Activated T-cell treated with anti-CD3 and anti-CD28 coated beads, Interleukin-2, amount 50 U/mL, for 48 hours (primary cell): ENCODE results near the gene RBM20.

Experiments
- DNase-seq, 2 experiments: peaks; one replicate each; pipeline ENCODE4 v3.0.0-alpha.2; 2020

Gene RBM20

DNA sequence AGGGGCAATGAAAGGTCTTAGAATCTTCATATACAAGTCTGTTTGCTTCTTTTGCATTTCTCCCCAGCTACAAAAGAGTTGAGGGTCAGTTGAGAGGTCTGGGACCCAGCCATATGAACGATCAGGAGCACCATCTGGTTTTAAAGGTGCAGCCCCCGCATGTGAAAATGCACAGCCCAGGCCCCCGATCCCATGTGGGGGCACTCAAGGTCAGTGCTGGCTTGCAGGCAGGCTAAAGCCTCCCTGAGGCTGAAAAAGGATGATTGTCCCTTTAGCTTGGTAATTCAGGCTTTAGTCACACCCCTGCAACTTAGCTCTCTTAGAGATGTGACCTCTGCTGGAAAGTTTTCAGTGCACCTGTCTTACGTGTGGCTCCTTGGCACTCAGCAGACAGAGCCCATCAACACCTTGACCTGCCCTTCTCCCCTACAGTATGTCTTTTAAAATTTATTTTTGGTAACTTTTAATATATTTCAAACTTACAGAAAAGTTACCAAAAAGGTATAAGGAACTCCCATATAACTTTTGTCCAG is 147.5 kb downstream of the RBM20 start:
- DNase-seq, result no peak

DNA sequence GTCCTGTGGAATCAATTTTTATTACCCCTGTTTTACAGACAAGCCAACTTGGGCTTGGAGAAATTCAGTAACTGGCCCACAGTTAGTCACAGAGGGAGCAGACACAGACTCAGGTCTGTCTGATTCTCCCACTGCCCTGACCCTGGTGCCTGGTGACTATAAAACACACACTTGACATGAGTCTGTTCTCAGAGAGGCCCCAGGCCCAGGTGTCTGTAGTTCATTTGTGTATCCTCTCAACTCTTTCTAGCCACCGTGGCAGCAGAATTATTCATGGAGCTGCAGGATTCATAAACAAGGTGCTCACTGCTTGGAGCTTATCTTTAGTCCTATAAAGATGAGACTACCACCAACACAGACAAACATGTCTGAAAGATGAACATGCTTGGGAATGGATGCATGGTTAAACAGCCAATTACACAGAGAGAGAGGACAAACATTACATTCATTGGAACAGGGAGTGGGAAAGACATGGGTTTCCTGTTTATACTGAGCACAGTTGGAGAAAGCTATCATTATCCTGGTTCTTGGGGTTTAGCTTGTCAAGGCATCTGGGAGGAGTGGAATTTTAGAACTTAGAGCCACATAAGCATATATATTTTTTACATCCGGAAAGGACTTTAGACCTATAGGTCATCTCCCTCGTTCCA is 148.5 kb downstream of the RBM20 start:
- DNase-seq, result no peak

DNA sequence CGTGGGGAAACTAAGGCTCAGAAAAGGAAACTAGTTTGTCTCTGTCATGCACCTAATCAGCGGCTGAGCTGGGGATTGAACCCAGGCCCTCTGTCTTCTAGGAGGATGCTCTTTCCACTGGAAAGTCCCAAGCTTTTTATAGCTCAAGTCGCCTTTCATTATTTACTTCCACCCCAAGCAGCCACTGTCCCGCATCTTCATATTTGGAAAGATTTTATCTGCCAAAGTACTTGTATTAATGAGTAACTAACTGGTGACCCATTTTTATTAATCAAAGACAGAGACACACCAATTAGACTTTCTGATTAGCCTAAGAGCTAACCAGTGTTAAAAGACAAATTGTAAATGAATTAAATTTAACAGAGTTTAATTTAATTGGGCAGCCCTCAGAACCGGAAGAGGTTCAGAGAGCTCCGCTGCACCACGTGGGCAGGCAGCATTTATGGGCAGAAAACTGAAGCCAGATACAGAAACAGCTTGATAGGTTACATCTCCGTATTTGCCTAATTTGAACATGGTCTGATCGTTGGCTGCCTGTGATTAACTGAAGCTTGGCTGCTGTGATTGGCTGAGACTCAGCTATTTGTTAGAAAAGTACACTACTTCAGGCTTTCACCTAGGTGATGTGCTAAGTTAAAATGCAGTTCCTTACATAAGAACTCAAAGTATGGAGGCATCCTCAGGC is 149.1 kb downstream of the RBM20 start:
- DNase-seq, result no peak

DNA sequence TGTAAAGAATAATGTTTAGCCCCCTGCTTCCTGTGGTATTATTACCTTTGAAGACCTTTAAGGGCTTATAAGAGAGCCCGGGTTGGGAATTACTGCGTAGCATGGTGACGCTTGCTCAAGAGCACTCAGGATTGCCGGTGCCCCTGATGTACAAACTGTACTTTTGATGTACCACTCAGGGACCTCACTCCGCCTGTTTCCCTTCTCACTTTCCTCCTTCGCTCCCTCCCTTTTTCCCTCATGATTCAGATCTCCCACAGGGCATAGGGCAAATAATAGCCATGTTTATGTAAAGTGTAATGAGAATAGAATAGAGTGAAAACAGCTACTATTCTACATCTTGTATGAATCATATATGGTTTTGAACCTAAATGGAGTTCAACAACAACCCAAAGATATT is 149.8 kb downstream of the RBM20 start:
- no peak for DNase-seq

DNA sequence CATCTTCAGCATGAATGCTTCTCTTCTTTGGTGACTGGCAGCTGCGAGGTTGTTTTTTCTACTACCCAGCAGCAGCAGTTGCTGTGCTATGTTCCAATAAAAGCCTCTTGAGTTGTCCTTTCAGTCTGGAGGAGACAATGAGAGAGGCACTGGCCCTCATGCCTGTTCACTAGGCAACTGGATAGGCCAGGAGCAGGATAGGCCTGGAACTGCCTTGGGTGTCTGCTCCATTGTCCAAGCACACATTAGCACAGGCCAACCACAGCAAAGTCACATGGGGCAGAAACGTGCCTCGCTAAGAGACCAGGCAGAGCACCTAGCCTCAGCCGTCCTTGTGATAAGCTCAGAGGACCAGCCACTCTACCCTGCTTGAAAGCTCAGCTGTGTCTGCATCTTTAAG is 150.7 kb downstream of the RBM20 start:
- no peak for DNase-seq

DNA sequence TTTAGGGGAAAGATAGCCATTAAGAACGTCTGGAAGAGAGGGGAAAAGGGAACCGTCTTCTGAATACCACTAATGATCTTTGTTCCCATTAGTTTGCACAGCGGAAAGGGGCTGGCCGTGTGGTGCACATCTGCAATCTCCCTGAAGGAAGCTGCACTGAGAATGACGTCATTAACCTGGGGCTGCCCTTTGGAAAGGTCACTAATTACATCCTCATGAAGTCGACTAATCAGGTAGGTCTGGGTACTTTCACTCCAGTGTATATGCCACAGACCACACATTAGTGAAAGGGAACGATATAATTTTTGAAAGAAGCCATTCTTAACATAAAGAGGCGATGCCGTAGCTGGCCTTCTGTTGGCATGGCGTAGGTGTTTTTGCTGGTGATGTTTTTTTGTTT is 153.3 kb downstream of the RBM20 start:
- no peak for DNase-seq

DNA sequence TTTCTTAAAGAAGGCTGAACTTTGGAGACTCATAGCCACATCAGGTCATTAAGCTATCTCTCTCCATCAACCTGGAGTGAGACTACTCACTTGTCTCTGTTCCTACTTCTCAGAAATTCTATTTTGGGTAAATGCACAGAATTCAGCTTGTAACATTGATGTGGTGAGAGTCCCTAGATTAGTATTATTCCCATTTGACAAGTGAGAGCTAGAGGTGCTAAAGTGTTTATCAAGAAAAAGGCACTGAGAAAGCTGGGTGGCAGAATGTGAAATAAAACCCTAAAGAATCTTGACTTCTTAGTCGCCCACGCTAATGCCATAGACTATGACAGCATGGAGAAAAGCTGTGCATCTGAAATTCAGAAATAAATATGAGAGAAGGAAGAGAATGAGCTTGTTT is 154.2 kb downstream of the RBM20 start:
- no peak for DNase-seq

DNA sequence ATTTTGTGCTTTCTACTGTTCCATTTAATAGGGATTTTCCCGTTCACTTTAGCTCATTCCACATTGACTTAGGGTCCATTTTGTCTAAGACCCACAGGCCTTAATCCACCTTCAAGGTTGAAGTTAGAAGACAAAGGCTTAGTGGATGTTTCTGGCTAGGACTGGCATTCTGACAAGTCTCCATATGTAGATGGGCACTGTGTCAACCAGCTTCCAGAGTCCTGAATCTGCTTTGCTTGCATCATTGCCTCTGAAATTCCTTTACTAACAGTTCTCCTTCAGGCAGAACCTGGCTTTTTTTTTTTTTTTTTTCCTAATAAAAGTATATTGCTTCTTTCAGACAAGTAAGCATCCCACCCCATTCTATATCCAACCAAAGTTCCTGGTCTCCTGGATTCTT is 158.0 kb downstream of the RBM20 start:
- no peak for DNase-seq

DNA sequence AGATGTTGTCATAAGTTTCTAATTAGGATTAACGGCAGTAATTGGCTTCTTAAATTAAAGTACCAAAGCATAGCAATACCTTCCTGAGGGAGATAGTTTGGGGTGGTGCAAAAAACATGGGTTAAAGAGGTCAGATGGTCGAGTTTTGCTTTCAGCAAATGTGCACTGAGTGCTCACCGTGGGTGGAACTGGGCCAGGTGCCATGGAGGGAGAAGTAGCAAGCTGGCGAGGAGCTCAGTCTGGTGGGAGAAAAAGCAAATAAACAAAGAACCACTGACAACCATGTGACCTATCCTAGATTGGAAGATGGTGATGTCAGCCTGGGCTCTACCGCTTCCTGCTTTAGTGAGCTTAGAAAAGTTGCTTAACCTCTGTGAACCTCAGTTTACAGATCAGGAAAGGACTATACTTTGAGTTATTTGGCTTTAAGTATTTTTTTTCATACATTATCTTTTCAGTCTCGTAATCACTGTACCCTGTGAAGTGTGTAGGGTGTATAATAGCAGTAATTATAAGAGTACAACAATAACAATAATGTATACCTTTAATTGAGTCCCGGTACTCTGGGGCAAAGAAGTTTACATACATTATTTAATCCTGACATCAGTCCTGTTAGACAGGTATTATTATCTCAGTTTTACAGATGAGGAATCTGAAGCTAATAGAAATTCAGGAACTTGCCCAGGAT is 158.6 kb downstream of the RBM20 start:
- DNase-seq, result no peak

DNA sequence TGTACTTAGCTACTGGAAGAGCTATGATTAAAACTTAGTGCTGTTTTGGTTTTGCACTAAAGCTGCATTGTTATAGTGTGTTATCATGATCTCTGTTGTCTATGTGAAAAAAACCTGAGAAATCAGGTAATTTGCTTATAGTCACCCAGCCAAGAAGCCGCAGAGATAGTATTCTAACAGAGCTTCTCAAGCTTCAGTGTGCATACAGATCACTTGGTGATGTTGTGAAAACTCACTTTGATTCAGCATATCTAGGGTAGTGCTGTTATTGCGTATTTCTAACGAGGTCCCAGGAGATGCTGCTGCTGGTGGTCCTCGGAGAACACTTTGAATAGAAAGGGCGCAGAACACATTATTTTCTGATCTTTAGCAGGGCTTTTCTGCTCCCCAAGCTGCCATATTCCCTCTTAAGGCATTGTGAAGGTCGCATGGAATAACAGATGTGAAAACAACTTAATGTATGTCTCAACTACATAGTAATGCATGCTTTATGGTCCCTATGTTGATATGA is 159.2 kb downstream of the RBM20 start:
- DNase-seq, result no peak

DNA sequence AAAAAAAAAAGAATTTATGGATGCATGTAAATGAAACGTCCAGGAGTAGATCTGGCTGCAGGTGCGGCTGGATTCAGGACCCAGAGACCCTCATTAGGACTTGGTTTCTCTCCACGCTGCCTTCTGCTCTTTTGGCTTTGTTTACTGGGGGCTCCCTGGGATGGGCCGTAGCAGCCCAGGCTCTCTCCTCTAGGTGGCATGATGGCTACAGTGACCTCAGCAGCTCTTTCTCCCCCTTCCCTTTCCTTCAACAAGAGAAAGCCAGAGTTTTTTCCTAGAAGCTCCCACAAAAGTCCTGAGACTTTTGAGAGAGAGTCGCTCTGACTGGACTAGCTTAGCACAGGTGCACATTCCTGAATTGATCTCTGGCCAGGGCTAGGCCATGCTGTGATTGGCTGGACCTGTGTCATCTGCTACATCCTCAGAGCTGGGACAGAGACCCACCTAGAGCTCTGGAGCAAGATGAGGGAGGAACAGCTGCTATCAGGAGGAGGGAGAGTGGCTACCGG is 159.7 kb downstream of the RBM20 start:
- peak; percentile 36 to 53 for DNase-seq

DNA sequence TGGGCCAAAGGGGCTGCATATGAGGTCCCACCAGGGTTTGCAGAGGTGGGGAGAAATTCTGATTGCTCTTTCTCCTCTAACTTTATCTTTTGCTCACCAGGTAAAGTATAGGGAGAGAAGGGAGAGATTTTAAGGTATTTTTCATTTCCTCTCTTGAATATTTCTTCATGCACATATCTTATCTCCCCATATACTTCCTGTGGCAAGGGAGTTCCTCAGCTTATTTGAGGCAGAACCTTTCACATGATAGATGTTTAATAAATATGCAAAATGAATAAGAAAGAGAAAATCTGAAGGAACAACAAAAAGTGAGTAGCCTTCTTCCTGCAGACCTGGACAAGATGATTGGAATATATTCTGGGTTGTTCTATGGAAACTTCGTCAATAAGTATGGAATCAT is 160.2 kb downstream of the RBM20 start:
- no peak for DNase-seq

DNA sequence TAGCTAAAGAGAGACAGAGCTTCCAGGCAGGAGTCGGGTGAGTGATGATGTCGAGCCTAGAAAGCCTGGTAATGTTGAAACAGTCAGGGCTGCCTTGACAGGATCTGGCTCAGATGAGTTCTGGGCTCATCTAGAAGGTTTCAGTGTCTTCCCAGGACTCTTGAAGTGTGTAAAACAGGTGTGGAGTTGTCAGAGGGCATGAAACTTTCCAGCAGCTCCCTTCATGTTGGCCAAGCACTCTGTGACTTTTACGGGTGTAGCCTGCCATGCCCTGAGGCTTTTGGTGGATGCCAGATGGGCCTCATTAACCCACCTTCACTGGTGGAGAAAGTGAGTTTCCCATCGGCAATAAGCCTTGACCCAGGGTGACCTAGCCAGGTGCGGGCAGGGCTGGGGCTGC is 161.2 kb downstream of the RBM20 start:
- no peak for DNase-seq

DNA sequence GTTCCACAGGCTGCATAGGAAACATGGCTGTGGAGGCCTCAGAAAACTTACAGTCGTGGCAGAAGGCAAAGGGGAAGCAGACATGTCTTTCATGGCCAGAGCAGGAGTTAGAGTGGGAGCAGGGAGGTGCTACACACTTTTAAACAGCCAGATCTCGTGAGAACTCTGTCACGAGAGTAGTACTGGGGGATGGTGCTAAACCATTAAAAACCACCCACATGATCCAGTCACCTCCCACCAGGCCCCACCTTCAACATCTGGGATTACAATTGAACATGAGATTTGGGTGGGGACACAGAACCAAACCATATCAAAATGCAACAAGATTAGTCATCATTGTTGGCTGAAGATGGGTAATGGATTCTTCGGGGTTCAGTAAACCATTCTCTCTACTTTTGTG is 162.2 kb downstream of the RBM20 start:
- DNase-seq, result no peak

DNA sequence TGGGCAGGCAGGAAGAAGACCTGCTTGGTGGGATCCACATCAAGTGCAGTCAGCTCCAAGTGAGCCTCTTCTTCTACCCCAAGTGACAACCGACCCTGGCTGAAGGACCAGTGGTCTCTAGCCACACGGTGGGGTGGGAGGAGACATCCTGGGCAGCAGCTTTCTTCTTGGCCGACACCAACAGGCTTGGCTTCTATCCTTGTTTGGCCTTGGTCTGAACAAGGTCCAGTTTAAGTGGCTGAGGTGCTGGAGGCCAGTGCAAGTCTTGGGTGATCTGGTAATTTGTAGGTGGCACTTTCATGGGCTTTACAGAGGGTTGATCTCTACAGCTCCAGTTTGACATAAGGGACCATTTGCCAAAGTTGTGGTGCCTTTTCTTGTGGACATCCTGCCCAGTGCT is 164.0 kb downstream of the RBM20 start:
- no peak for DNase-seq

DNA sequence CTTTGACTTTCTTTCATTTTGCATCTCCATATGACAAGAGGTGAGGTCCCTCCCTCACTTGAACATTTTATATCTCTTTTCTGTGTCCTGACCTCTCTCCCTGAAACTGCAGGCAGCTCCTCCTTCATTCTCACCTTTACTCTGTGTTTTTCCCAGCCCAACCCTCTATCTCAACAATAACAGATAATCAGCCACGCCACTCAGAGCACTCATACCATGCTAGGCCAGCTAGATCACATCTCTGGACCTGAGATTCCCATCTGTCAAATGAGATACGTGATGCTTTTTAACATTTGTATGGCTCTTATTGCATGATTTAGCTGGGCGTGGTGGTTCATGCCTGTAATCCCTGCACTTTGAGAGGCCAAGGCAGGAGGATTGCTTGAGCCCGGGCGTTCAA is 164.5 kb downstream of the RBM20 start:
- DNase-seq, result no peak

DNA sequence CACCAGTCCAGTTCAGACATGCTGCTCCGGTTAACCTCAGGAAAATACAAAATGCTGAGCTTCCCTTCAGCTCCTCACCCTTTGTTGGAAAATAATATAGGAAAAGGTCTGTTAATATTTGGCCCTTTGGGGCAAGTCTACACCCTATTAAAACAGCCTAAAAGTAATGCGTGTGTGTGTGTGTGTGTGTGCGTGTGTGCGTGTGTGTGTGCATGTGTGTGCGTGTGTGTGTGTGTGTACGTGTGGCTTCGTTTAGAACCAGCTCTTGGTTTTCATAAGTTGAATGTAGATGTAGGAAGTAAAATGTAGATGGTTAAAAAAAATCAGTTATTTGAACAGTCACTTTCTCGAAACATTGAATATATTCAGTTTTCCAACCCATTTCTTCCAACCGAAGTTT is 166.5 kb downstream of the RBM20 start:
- no peak for DNase-seq

DNA sequence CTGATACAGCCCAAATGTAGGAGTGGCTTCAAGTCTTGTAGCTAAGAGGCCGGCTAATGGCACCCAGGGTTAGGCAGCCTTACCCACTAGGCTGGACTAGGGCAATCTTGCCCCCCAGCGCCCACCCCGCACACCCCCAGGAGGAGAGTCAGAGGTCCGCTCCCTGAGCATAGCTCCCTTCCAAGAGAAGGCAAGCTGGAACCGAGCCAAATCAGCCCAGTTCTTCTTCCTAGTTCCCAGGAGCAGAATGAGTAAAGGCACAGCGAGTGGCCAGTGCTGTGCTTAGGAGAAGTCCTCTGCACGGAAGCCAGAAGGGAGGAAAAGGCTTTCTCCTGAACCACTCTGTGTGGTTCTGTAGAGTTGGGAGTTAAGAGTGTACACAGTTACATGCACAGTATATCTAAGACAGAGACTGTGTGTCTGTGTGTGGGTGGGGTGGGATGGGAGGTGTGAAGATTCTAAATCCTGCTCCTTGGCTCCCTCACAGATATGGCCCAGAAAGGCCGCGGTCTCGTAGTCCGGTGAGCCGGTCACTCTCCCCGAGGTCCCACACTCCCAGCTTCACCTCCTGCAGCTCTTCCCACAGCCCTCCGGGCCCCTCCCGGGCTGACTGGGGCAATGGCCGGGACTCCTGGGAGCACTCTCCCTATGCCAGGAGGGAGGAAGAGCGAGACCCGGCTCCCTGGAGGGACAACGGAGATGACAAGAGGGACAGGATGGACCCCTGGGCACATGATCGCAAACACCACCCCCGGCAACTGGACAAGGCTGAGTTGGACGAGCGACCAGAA is 167.8 kb downstream of the RBM20 start:
- DNase-seq, result no peak

DNA sequence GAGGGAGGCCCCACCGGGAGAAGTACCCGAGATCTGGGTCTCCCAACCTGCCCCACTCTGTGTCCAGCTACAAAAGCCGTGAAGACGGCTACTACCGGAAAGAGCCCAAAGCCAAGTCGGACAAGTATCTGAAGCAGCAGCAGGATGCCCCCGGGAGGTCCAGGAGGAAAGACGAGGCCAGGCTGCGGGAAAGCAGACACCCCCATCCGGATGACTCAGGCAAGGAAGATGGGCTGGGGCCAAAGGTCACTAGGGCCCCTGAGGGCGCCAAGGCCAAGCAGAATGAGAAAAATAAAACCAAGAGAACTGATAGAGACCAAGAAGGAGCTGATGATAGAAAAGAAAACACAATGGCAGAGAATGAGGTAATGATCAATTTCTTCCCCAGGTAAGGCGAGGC is 168.4 kb downstream of the RBM20 start:
- DNase-seq, result no peak

DNA sequence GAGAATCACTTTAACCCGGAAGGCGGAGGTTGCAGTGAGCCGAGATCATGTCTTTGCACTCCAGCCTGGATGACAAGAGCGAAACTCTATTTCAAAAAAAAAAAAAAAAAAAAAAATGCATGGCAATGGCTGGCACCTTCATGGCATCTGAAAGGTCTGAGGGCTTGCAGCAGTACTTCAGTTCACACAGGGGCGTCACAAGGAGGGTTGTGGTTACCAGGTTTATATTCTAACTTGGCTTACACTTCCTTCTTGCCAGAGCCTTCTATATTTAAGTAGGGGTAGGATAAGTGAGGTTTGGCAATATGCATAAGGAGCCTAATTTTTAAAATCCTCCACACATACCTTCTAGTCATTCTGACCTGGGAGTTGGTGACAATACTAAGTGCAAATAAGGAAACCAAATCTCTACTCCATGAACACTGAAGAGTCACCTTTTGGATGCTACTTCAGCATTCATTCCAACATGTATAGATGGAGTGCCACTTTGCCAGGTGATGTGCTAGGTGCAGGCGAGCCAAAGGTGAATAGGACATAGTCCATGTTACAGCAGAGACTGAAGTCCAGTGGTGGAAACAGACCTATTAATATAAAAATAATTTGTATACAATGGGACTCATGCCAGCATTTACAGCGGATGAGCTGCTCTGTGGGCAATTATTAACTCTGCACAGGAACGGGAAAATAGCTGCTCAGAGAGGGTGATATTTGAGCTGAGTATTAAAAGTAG is 169.8 kb downstream of the RBM20 start:
- no peak for DNase-seq

DNA sequence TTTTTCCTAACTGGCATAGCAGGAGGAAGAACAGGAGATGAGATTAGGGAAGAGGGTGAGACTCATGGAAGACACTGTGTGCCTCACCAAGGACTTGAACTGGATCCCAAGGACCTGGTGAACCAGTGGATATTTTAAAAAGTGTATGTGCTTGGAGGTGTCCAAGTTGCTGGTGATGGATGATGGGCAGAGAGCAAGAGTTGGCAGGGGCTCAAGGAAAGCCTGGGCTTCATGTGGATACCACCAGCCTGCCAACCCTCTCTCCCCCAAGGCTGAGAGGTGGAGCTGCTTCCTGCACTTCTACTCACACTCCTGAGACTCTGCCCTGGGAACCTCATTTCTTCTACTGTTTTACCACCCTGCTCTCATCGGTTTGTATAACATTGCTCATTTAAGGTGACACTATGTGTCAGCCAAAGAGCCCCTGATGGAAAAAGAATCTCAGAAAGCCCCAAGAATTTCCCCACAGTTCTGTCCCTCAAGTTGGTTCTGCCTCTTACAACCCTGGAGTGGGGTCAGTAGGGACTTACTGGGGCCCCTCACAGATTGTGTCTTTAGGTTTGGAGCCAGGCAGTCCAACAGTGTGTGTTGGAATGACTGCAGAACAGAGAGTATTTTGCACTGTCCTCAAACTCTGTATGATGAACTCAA is 171.3 kb downstream of the RBM20 start:
- DNase-seq, result no peak

DNA sequence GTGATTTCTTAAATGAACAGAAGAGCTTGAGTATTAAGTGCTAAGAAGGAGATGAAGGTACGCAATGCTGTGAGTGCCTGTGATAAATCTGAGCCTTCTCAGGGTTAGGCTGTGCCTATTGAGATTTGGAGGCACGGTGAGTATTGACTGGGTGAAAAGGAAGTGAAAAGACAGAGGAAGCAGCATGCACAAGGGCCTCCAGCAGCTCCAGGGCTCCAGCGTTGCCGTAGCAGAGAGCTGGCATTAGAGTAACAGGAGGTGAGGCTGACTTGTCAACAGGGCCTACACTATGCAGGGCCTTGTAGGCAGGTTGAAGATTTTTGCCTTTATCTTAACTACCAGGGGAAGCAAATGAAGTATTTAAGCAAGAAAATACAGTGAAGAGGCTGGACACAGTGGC is 173.5 kb downstream of the RBM20 start:
- no peak for DNase-seq
